ENCODE data around the gene GSDME.

The GSDME gene

DNA sequence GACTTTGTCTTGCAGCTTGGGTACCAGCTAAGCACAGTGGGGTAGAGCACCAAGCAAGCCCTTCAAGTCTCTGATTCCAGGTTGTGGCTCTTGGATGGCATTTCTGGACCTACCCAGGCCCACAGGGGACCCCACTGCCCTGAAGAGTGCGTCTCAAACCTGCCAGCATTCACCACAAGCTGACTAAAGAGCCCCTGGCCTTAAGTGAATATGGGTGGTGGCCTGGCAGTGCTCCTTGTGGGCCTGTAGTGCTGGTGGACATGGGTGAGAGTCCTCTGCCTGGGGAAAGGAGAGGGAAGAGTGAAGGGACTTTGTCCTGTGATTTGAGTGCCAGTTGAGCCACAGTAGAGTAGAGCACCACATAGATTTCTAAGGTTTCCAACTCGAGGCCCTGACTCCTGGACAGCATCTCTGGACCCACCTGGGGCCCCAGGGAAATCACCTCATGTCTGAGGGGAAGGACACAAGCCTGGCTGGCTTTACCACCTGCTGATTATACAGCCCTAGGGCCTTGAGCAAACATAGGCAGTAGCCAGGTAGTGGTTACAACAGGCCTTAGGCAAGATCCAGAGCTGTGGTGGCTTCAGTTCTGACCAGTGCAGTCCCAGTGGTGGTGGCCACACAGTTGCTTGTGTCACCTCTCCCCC lies 23.7 kb downstream of the GSDME start:
- H3K9ac ChIP-seq, result peak overlapping the region; percentile 64; the same call in 1 of the 2 replicates
- H3K36me3 ChIP-seq (ENCODE audit: insufficient read depth), result no peaks in the 10 kb centered on the region
- peak overlapping the region; percentile 89 for H3K27ac ChIP-seq
- TF ChIP-seq CTCF (conservative IDR thresholded peaks at IDR 0.05; ENCODE audit: low read depth, low read length), result no peak
- H3K4me2 ChIP-seq, result peak overlapping the region; percentile 59
- H4K20me1 ChIP-seq (ENCODE audit: insufficient read depth), result no peaks in the 10 kb centered on the region
- H3K4me1 ChIP-seq (ENCODE audit: low read depth, poor library complexity, severe bottlenecking), result peaks cover 36% of the 10 kb centered on the region
- no peaks in the 10 kb centered on the region for H3K79me2 ChIP-seq (ENCODE audit: insufficient read depth, low read depth)
- H2AFZ ChIP-seq (ENCODE audit: low read depth), result peak overlapping the region; percentile 71; the same call in 1 of the 2 replicates
- no peak overlapping the region for H3K4me3 ChIP-seq (IDR thresholded peaks at IDR 0.05; ENCODE audit: insufficient read depth, low read depth, low read length)
- H3K27me3 ChIP-seq (ENCODE audit: insufficient read depth, low read depth), result no peaks in the 10 kb centered on the region

GRCh38 chr7:24732646-24733413 lies 24.4 kb downstream of the GSDME start:
- Histone ChIP-seq H3K9ac (peak overlapping the region; percentile 64; the same call in 1 of the 2 replicates), H3K36me3 (ENCODE audit: insufficient read depth) (no peaks in the 10 kb centered on the region), H3K27ac (peak overlapping the region; percentile 89), H3K4me3 (IDR thresholded peaks at IDR 0.05; ENCODE audit: insufficient read depth, low read depth, low read length) (no peak overlapping the region), H3K27me3 (ENCODE audit: insufficient read depth, low read depth) (no peaks in the 10 kb centered on the region), H2AFZ (ENCODE audit: low read depth) (peak overlapping the region; percentile 71), H3K4me2 (peak overlapping the region; percentile 59), H4K20me1 (ENCODE audit: insufficient read depth) (no peaks in the 10 kb centered on the region), H3K79me2 (ENCODE audit: insufficient read depth, low read depth) (no peaks in the 10 kb centered on the region), H3K4me1 (ENCODE audit: low read depth, poor library complexity, severe bottlenecking) (peaks cover 37% of the 10 kb centered on the region)
- TF ChIP-seq CTCF (conservative IDR thresholded peaks at IDR 0.05; ENCODE audit: low read depth, low read length), result no peak

DNA sequence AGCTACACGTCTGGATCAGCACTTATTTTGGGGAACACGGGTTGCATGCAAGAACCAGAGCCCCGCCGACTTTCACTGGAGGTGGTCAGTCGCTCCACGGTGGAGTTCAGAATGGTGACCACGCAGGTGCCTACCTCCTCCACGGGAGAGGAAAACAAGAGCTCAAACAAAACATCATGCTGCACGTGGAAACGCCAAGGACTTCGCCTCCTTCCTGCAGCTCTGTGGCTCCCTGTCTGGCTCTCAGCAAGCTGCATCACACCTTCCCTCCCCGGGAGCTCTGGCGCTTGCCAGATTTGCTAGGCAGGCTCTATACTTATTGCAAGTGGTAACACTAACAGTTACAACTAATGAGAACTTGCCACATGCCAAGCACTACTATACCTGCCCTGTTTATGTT lies 26.0 kb downstream of the GSDME start:
- H3K36me3 ChIP-seq (ENCODE audit: insufficient read depth), result no peaks in the 10 kb centered on the region
- no peak overlapping the region for H3K27ac ChIP-seq
- no peaks in the 10 kb centered on the region for H3K79me2 ChIP-seq (ENCODE audit: insufficient read depth, low read depth)
- no peak overlapping the region for H3K4me3 ChIP-seq (IDR thresholded peaks at IDR 0.05; ENCODE audit: insufficient read depth, low read depth, low read length)
- H4K20me1 ChIP-seq (ENCODE audit: insufficient read depth), result no peaks in the 10 kb centered on the region
- TF ChIP-seq CTCF (conservative IDR thresholded peaks at IDR 0.05; ENCODE audit: low read depth, low read length), result no peak
- no peaks in the 10 kb centered on the region for H3K27me3 ChIP-seq (ENCODE audit: insufficient read depth, low read depth)
- no peak overlapping the region for H2AFZ ChIP-seq (ENCODE audit: low read depth)
- H3K4me1 ChIP-seq (ENCODE audit: low read depth, poor library complexity, severe bottlenecking), result peaks cover 37% of the 10 kb centered on the region
- no peak overlapping the region for H3K4me2 ChIP-seq
- H3K9ac ChIP-seq, result no peak overlapping the region

- Histone ChIP-seq H3K4me1 (ENCODE audit: low read depth, poor library complexity, severe bottlenecking) (peaks cover 37% of the 10 kb centered on the region), H3K9ac (no peak overlapping the region)
- no peak for TF ChIP-seq CTCF (conservative IDR thresholded peaks at IDR 0.05; ENCODE audit: low read depth, low read length)
Observed at GRCh38 chr7:24730018-24730369, 27.3 kb downstream of the GSDME start.

More at GRCh38 chr7:24730018-24730369, 27.3 kb downstream of the GSDME start:
- no peaks in the 10 kb centered on the region for H4K20me1 ChIP-seq (ENCODE audit: insufficient read depth)
- no peak overlapping the region for H3K4me3 ChIP-seq (IDR thresholded peaks at IDR 0.05; ENCODE audit: insufficient read depth, low read depth, low read length)
- no peaks in the 10 kb centered on the region for H3K79me2 ChIP-seq (ENCODE audit: insufficient read depth, low read depth)
- no peaks in the 10 kb centered on the region for H3K36me3 ChIP-seq (ENCODE audit: insufficient read depth)
- H3K27ac ChIP-seq, result no peak overlapping the region
- H3K4me2 ChIP-seq, result no peak overlapping the region
- no peak overlapping the region for H2AFZ ChIP-seq (ENCODE audit: low read depth)
- H3K27me3 ChIP-seq (ENCODE audit: insufficient read depth, low read depth), result no peaks in the 10 kb centered on the region

All from KMS-11 (cell line).